Brain microvascular endothelial cell (primary cell): ENCODE results near the gene GNRH2.
"Not testable (repeated sequence)": the region's sequence is repeated elsewhere in the genome, so short reads cannot be mapped to it uniquely, and the experiment has no call there.

Experiments
- DNase-seq: peaks from one replicate; pipeline ENCODE4 v3.0.0-alpha.2; 2020
- H3K27ac ChIP-seq: fragments of 250-450 bp; sonication (Bioruptor Pico); 2 replicates; pipeline ENCODE4 v1.5.1; 2020; ENCODE audit warnings: mild to moderate bottlenecking, moderate library complexity
- H3K27me3 ChIP-seq: fragments of 250-450 bp; sonication (Bioruptor Pico); replicated peaks from 2 replicates; pipeline ENCODE4 v1.5.1; 2020; ENCODE audit warnings: mild to moderate bottlenecking
- H3K36me3 ChIP-seq: fragments of 250-450 bp; sonication (Bioruptor Pico); replicated peaks from 2 replicates; pipeline ENCODE4 v1.5.1; 2020; ENCODE audit warnings: mild to moderate bottlenecking
- H3K4me3 ChIP-seq: 2 replicates; pipeline ENCODE4 v1.5.1; 2011; ENCODE audit warnings: low read depth, mild to moderate bottlenecking, control low read depth, low read length, moderate library complexity
- CTCF ChIP-seq: IDR thresholded peaks from 2 replicates; pipeline ENCODE4 v1.5.1; 2011; ENCODE audit warnings: low read depth, mild to moderate bottlenecking, moderate library complexity, low read length, control low read depth, inconsistent platforms; ENCODE audit errors: missing control alignments
- in situ Hi-C: cut with HindIII; loops from 2 replicates; pipeline ENCODE4 v1.10.0; 2017; ENCODE audit warnings: low sequenced_read_pairs, low pct_ligation_motif_present

GNRH2 gene

GRCh38 chr20:3021327-3021726 lies 22.1 kb upstream of the GNRH2 start:
- Histone ChIP-seq H3K36me3 (peaks cover 34% of the 10 kb centered on the region), H3K27ac (no peak overlapping the region), H3K27me3 (no peaks in the 10 kb centered on the region), H3K4me3 (no peak overlapping the region)
- TF ChIP-seq CTCF = no peak
- no peak for DNase-seq
- in situ Hi-C loops = no loop called here

- DNase-seq = no peak
- Histone ChIP-seq H3K27me3 (no peaks in the 10 kb centered on the region), H3K4me3 (no peak overlapping the region), H3K36me3 (peaks cover 34% of the 10 kb centered on the region), H3K27ac (no peak overlapping the region)
- in situ Hi-C loops = no loop called here
- TF ChIP-seq CTCF = no peak
Observed at GRCh38 chr20:3021777-3022176, 21.6 kb upstream of the GNRH2 start.

- H3K36me3 ChIP-seq = peaks cover 43% of the 10 kb centered on the region
- H3K27me3 ChIP-seq, H3K4me3 ChIP-seq, in situ Hi-C loops, DNase-seq, H3K27ac ChIP-seq: not testable (repeated sequence)
Observed at GRCh38 chr20:3022559-3023490, 20.6 kb upstream of the GNRH2 start.

GRCh38 chr20:3027987-3028386 lies 15.4 kb upstream of the GNRH2 start:
- no peak for TF ChIP-seq CTCF
- H3K4me3 ChIP-seq = no peak overlapping the region
- no peak overlapping the region for H3K27ac ChIP-seq
- in situ Hi-C loops = no loop called here
- DNase-seq = no peak
- H3K27me3 ChIP-seq = no peaks in the 10 kb centered on the region
- peaks cover 51% of the 10 kb centered on the region for H3K36me3 ChIP-seq

- in situ Hi-C loops = no loop called here
Observed at GRCh38 chr20:3031524-3032147, 11.8 kb upstream of the GNRH2 start.

More at GRCh38 chr20:3031524-3032147, 11.8 kb upstream of the GNRH2 start:
- Histone ChIP-seq H3K36me3 (peaks cover 55% of the 10 kb centered on the region), H3K27ac (no peak overlapping the region), H3K4me3 (no peak overlapping the region), H3K27me3 (no peaks in the 10 kb centered on the region)
- DNase-seq = no peak
- TF ChIP-seq CTCF = no peak
